Ovary (tissue), 3 donors: ENCODE results near the gene BTC.

Source experiments
- CTCF ChIP-seq, 3 donors: fragments of 450-650 bp in 2 of 3; fragments of 200-600 bp in 1 of 3; IDR thresholded peaks; one replicate each; pipeline versions ENCODE4 v1.5.1 to v1.8.0; 2016 to 2022; ENCODE audit warnings: antibody characterized with exemption in 3 of 3, mild to moderate bottlenecking in 1 of 3
- POLR2A ChIP-seq: fragments of 450-650 bp; IDR thresholded peaks from one replicate; pipeline ENCODE4 v1.6.1; 2017; ENCODE audit warnings: antibody characterized with exemption, mild to moderate bottlenecking, moderate library complexity
- donor health status: DM: no; HTN: no; CAD: no.

GRCh38 chr4:74821541-74821940 lies 27.2 kb upstream of the BTC start:
- TF ChIP-seq CTCF (IDR thresholded peaks at IDR 0.05): no peak
- no peak for TF ChIP-seq POLR2A
